HEK293 (cell line): ENCODE data around the gene ACOT8.

Experiments used
- BCL11B ChIP-seq: fragments of 450-650 bp; formaldehyde crosslinking; IDR thresholded peaks from 2 replicates; pipeline ENCODE4 v1.5.1; 2016; ENCODE audit warnings: low read depth, missing biosample characterization, missing genetic modification characterization
- EGR2 ChIP-seq: fragments of 450-650 bp; formaldehyde crosslinking; IDR thresholded peaks from 2 replicates; pipeline ENCODE4 v1.5.1; 2016; ENCODE audit warnings: low read depth, missing biosample characterization, missing genetic modification characterization
- HIC1 ChIP-seq: fragments of 450-650 bp; formaldehyde crosslinking; IDR thresholded peaks from 2 replicates; pipeline ENCODE4 v1.5.1; 2016; ENCODE audit warnings: missing biosample characterization, missing genetic modification characterization
- IKZF3 ChIP-seq: fragments of 450-650 bp; IDR thresholded peaks from 2 replicates; pipeline ENCODE4 v1.5.0; 2018; ENCODE audit warnings: missing biosample characterization, mild to moderate bottlenecking, missing genetic modification characterization, moderate library complexity
- KLF1 ChIP-seq: fragments of 450-650 bp; formaldehyde crosslinking; IDR thresholded peaks from 2 replicates; pipeline ENCODE4 v1.5.1; 2016; ENCODE audit warnings: missing biosample characterization, missing genetic modification characterization
- KLF7 ChIP-seq: fragments of 450-650 bp; formaldehyde crosslinking; IDR thresholded peaks from 2 replicates; pipeline ENCODE4 v1.5.1; 2016; ENCODE audit warnings: missing biosample characterization, missing genetic modification characterization, borderline replicate concordance
- OVOL3 ChIP-seq: fragments of 450-650 bp; formaldehyde crosslinking; IDR thresholded peaks from 2 replicates; pipeline ENCODE4 v1.5.1; 2016; ENCODE audit warnings: missing biosample characterization, missing genetic modification characterization
- TRIM28 ChIP-seq: IDR thresholded peaks from 2 replicates; pipeline ENCODE4 v1.6.1; 2011; ENCODE audit warnings: low read length, control low read depth, borderline replicate concordance
- ZBTB11 ChIP-seq: fragments of 450-650 bp; formaldehyde crosslinking; conservative IDR thresholded peaks from 2 replicates; pipeline ENCODE4 v1.5.1; 2016; ENCODE audit warnings: low read depth, missing biosample characterization, missing genetic modification characterization
- ZBTB48 ChIP-seq: fragments of 450-650 bp; formaldehyde crosslinking; IDR thresholded peaks from 2 replicates; pipeline ENCODE4 v1.5.1; 2016; ENCODE audit warnings: missing biosample characterization, missing genetic modification characterization
- ZBTB6 ChIP-seq: fragments of 450-650 bp; formaldehyde crosslinking; IDR thresholded peaks from 2 replicates; pipeline ENCODE4 v1.5.1; 2017; ENCODE audit warnings: missing biosample characterization, missing genetic modification characterization
- ZFHX2 ChIP-seq: fragments of 450-650 bp; formaldehyde crosslinking; conservative IDR thresholded peaks from 2 replicates; pipeline ENCODE4 v1.5.1; 2016; ENCODE audit warnings: missing biosample characterization, missing genetic modification characterization
- ZFP41 ChIP-seq: fragments of 450-650 bp; formaldehyde crosslinking; IDR thresholded peaks from 2 replicates; pipeline ENCODE4 v1.5.1; 2016; ENCODE audit warnings: missing biosample characterization, missing genetic modification characterization, borderline replicate concordance
- ZNF132 ChIP-seq: fragments of 450-650 bp; formaldehyde crosslinking; IDR thresholded peaks from 2 replicates; pipeline ENCODE4 v1.5.1; 2017; ENCODE audit warnings: missing biosample characterization, missing genetic modification characterization, borderline replicate concordance
- ZNF23 ChIP-seq: fragments of 450-650 bp; formaldehyde crosslinking; IDR thresholded peaks from 2 replicates; pipeline ENCODE4 v1.5.1; 2016; ENCODE audit warnings: missing biosample characterization, missing genetic modification characterization, borderline replicate concordance
- ZNF341 ChIP-seq: fragments of 450-650 bp; formaldehyde crosslinking; IDR thresholded peaks from 2 replicates; pipeline ENCODE4; 2016; ENCODE audit warnings: low read depth, missing biosample characterization, missing genetic modification characterization
- ZNF398 ChIP-seq: fragments of 450-650 bp; formaldehyde crosslinking; IDR thresholded peaks from 2 replicates; pipeline ENCODE4 v1.5.1; 2017; ENCODE audit warnings: missing biosample characterization, missing genetic modification characterization
- ZNF561 ChIP-seq: fragments of 450-650 bp; IDR thresholded peaks from 2 replicates; pipeline ENCODE4 v1.5.1; 2018; ENCODE audit warnings: missing biosample characterization, missing genetic modification characterization, borderline replicate concordance
- ZNF645 ChIP-seq: fragments of 450-650 bp; formaldehyde crosslinking; IDR thresholded peaks from 2 replicates; pipeline ENCODE4; 2016; ENCODE audit warnings: missing biosample characterization, missing genetic modification characterization
- ZSCAN23 ChIP-seq: fragments of 450-650 bp; formaldehyde crosslinking; IDR thresholded peaks from 2 replicates; pipeline ENCODE4 v1.5.1; 2016; ENCODE audit warnings: missing biosample characterization, missing genetic modification characterization
- TF ChIP-seq, protein P1 (sequence below): fragments of 450-650 bp; formaldehyde crosslinking; IDR thresholded peaks from 2 replicates; pipeline ENCODE4 v1.5.1; 2016; ENCODE audit warnings: missing biosample characterization, missing genetic modification characterization
- TF ChIP-seq, protein P2 (sequence below): fragments of 450-650 bp; formaldehyde crosslinking; IDR thresholded peaks from 2 replicates; pipeline ENCODE4 v1.5.1; 2016; ENCODE audit warnings: missing biosample characterization, missing genetic modification characterization
- TF ChIP-seq, protein P3 (sequence below): sonication (generic); formaldehyde crosslinking; IDR thresholded peaks from 2 replicates; pipeline ENCODE4 v1.8.1; 2022; ENCODE audit warnings: mild to moderate bottlenecking, moderate library complexity, missing genetic modification reagents

ACOT8 gene

GRCh38 chr20:45857114-45857881, at the start of gene ACOT8, which contains the start of gene ZSWIM3 (continued):
- TF ChIP-seq ZBTB6 (tag by site-specific recombination): no peak
- TF ChIP-seq ZNF398 (tag by site-specific recombination): no peak
- TF ChIP-seq BCL11B (tag by site-specific recombination): 0 out of 2 replicates have a peak, but pooled peaks have one; percentile 57
- no peak for TF ChIP-seq IKZF3 (tag by site-specific recombination)
- peak; percentile 37; the same call in 1 of the 2 replicates for TF ChIP-seq OVOL3 (tag by site-specific recombination)
- no peak for TF ChIP-seq ZNF132 (tag by site-specific recombination)
- TF ChIP-seq ZNF561 (tag by site-specific recombination): peak; percentile 42; the same call in 1 of the 2 replicates
- TF ChIP-seq, protein P1, sequence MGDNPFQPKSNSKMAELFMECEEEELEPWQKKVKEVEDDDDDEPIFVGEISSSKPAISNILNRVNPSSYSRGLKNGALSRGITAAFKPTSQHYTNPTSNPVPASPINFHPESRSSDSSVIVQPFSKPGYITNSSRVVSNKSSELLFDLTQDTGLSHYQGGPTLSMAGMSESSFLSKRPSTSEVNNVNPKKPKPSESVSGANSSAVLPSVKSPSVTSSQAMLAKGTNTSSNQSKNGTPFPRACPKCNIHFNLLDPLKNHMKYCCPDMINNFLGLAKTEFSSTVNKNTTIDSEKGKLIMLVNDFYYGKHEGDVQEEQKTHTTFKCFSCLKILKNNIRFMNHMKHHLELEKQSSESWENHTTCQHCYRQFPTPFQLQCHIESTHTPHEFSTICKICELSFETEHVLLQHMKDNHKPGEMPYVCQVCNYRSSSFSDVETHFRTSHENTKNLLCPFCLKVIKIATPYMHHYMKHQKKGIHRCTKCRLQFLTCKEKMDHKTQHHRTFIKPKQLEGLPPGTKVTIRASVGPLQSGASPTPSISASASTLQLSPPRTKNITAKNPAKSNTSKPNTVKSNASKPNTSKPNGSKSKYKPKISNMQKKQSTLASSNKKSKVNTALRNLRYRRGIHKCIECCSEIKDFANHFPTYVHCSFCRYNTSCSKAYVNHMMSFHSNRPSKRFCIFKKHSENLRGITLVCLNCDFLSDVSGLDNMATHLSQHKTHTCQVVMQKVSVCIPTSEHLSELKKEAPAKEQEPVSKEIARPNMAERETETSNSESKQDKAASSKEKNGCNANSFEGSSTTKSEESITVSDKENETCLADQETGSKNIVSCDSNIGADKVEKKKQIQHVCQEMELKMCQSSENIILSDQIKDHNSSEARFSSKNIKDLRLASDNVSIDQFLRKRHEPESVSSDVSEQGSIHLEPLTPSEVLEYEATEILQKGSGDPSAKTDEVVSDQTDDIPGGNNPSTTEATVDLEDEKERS (tag by site-specific recombination): no peak
- peak; percentile 77 for TF ChIP-seq KLF1 (tag by site-specific recombination)
- no peak for TF ChIP-seq ZNF645 (tag by site-specific recombination)
- TF ChIP-seq HIC1: no peak
- TF ChIP-seq ZNF23 (tag by site-specific recombination): no peak
- TF ChIP-seq ZNF341 (tag by site-specific recombination): peak; percentile 56
- TF ChIP-seq ZBTB48 (tag by site-specific recombination): peak; percentile 81
- TF ChIP-seq TRIM28: no peak
- TF ChIP-seq, protein P2, sequence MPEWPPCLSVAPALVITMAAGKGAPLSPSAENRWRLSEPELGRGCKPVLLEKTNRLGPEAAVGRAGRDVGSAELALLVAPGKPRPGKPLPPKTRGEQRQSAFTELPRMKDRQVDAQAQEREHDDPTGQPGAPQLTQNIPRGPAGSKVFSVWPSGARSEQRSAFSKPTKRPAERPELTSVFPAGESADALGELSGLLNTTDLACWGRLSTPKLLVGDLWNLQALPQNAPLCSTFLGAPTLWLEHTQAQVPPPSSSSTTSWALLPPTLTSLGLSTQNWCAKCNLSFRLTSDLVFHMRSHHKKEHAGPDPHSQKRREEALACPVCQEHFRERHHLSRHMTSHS (tag by site-specific recombination): no peak
- TF ChIP-seq ZBTB11 (tag by site-specific recombination): peak; percentile 94
- peak; percentile 72 for TF ChIP-seq ZFHX2 (tag by site-specific recombination)
- TF ChIP-seq EGR2 (tag by site-specific recombination): peak; percentile 76
- TF ChIP-seq, protein P3, sequence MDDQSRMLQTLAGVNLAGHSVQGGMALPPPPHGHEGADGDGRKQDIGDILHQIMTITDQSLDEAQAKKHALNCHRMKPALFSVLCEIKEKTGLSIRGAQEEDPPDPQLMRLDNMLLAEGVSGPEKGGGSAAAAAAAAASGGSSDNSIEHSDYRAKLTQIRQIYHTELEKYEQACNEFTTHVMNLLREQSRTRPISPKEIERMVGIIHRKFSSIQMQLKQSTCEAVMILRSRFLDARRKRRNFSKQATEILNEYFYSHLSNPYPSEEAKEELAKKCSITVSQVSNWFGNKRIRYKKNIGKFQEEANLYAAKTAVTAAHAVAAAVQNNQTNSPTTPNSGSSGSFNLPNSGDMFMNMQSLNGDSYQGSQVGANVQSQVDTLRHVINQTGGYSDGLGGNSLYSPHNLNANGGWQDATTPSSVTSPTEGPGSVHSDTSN (CRISPR knock-in tag): peak; percentile 99
- TF ChIP-seq KLF7 (tag by site-specific recombination): peak; percentile 47; the same call in 1 of the 2 replicates
- no peak for TF ChIP-seq ZFP41 (tag by site-specific recombination)
- TF ChIP-seq ZSCAN23 (tag by site-specific recombination): 0 out of 2 replicates have a peak, but pooled peaks have one; percentile 26
